ENCODE measurements around the gene KLF7. TPM values are rescaled to one million over a fixed set of nuclear protein-coding genes. Genes with fewer than 3 reads are reported as not detected.

KLF7 gene
- total and polyA plus RNA-seq, 2 donors (not counting 3 experiments of a cell fraction or from before 2014, with no cell fraction given), result 32.8 to 42.9 TPM

DNA sequence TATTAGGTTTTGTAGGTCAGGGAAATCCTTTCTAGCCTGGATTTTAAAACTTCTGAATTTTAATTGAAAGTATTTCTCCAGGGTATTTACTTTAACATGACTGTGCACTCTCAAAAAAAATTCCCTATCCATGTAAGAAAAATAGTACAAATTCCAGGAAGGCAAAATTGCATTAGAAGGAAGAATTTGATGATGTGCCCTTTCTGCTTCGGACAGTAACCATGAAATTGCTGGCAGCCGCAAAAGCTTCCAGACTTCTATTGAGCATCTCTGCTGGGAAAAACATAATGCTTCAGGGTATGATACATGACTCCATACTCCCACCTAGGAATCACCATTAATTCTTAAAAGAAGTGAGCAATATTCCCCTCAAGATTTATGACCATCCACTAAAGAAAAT is 17.2 kb upstream of the KLF7 start:
- no peak for FAIRE-seq
- DNase-seq (ENCODE audit: low read depth, low spot score), result no peak
- BruUV-seq (replicated peaks), result no TSS peak

More for the DNA sequence above, 17.2 kb upstream of the KLF7 start:
- ChIA-PET POLR2A (no interaction called here), CTCF (no interaction called here)
- Histone ChIP-seq H2AFZ (ENCODE audit: low read depth, low read length) (no peak overlapping the region), H3K79me2 (ENCODE audit: control insufficient read depth, insufficient read depth, low read length) (no peaks in the 10 kb centered on the region), H3K9me1 (replicated peaks; ENCODE audit: control insufficient read depth, extremely low read depth, insufficient read depth, low read length) (no peaks in the 10 kb centered on the region), H3K27ac (ENCODE audit: insufficient read depth, low read depth, low read length) (no peak overlapping the region), H3K27me3 (ENCODE audit: control insufficient read depth in 2 of 2, insufficient read depth in 2 of 2, low read length in 2 of 2) (no peaks in the 10 kb centered on the region), H3K36me3 (ENCODE audit: control insufficient read depth in 2 of 2, extremely low read depth in 1 of 2, insufficient read depth in 2 of 2, low read length in 2 of 2) (no peaks in the 10 kb centered on the region), H3K4me1 (ENCODE audit: control insufficient read depth, extremely low read depth, insufficient read depth, low read length) (no peaks in the 10 kb centered on the region), H3K9ac (replicated peaks; ENCODE audit: extremely low read depth, insufficient read depth, low read length) (no peak overlapping the region), H4K20me1 (replicated peaks; ENCODE audit: control insufficient read depth, extremely low read depth, insufficient read depth, low read length) (no peaks in the 10 kb centered on the region), H3K9me3 (replicated peaks; ENCODE audit: control insufficient read depth, insufficient read depth, low read length) (no peaks in the 10 kb centered on the region), H3K4me3 (replicated peaks in 1 of 3; ENCODE audit: insufficient read depth in 1 of 3, low read depth in 1 of 3, low read length in 3 of 3) (no peak overlapping the region), H3K4me2 (ENCODE audit: insufficient read depth, low read length) (no peak overlapping the region)
- intact Hi-C loops (cut with micrococcal nuclease) (no loop called here), dilution Hi-C loops (cut with MboI; ENCODE audit: extremely low pct_ligation_motif_present, low sequenced_read_pairs) (no loop called here)
- no peak for TF ChIP-seq JUN (IDR thresholded peaks at IDR 0.05; ENCODE audit: borderline replicate concordance, insufficient read depth, insufficient read length, low read depth)
- TF ChIP-seq, protein P1, sequence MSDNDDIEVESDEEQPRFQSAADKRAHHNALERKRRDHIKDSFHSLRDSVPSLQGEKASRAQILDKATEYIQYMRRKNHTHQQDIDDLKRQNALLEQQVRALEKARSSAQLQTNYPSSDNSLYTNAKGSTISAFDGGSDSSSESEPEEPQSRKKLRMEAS (IDR thresholded peaks at IDR 0.05; ENCODE audit: insufficient read depth, insufficient read length), result no peak
- TF ChIP-seq GATA2 (IDR thresholded peaks at IDR 0.05; ENCODE audit: insufficient read depth, insufficient read length, low read depth, low read length), result no peak
- no peak for TF ChIP-seq POLR2A (IDR thresholded peaks at IDR 0.05; ENCODE audit: low read depth, low read length)
- no peak for TF ChIP-seq EZH2 (IDR thresholded peaks at IDR 0.05; ENCODE audit: borderline replicate concordance, low read depth, low read length, severe bottlenecking)
- no peak for TF ChIP-seq MYC (IDR thresholded peaks at IDR 0.05; ENCODE audit: low read depth, low read length)
- TF ChIP-seq, protein P2, sequence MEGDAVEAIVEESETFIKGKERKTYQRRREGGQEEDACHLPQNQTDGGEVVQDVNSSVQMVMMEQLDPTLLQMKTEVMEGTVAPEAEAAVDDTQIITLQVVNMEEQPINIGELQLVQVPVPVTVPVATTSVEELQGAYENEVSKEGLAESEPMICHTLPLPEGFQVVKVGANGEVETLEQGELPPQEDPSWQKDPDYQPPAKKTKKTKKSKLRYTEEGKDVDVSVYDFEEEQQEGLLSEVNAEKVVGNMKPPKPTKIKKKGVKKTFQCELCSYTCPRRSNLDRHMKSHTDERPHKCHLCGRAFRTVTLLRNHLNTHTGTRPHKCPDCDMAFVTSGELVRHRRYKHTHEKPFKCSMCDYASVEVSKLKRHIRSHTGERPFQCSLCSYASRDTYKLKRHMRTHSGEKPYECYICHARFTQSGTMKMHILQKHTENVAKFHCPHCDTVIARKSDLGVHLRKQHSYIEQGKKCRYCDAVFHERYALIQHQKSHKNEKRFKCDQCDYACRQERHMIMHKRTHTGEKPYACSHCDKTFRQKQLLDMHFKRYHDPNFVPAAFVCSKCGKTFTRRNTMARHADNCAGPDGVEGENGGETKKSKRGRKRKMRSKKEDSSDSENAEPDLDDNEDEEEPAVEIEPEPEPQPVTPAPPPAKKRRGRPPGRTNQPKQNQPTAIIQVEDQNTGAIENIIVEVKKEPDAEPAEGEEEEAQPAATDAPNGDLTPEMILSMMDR (IDR thresholded peaks at IDR 0.05; ENCODE audit: extremely low read depth in 1 of 2, insufficient read depth in 1 of 2, low read depth in 1 of 2, low read length in 2 of 2), result no peak
